GM21529 (cell line): Measurements from ENCODE around the gene LDLRAD2.
"Not testable (repeated sequence)": the region's sequence is repeated elsewhere in the genome, so short reads cannot be mapped to it uniquely, and the experiment has no call there.

Source experiments
- ATAC-seq: cut with Tn5 transposase; IDR thresholded peaks from one replicate; pipeline ENCODE4 v1.9.1; 2021; ENCODE audit not compliant: unreplicated experiment

LDLRAD2 gene

GRCh38 chr1:21823980-21824702 lies 12.1 kb downstream of the LDLRAD2 start:
- ATAC-seq, result no peak

DNA sequence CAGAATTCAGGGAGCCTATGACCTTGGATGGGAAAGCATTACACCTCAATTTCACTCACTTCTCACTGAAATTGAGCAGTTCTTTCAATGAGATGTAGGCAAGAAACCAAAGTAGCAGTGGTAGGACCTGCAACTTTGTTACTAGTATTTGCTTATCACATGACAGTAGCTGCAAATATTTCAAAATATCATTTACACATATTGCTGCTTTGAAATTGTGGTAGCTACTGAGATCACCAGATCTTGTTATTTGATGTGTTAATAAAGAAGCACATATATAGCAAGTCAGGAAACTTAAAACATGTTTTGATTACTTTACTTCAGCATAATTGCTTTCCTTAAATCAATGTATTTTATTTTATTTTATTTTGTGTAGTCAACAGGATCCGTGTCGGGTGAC lies 12.9 kb downstream of the LDLRAD2 start:
- ATAC-seq, result no peak

DNA sequence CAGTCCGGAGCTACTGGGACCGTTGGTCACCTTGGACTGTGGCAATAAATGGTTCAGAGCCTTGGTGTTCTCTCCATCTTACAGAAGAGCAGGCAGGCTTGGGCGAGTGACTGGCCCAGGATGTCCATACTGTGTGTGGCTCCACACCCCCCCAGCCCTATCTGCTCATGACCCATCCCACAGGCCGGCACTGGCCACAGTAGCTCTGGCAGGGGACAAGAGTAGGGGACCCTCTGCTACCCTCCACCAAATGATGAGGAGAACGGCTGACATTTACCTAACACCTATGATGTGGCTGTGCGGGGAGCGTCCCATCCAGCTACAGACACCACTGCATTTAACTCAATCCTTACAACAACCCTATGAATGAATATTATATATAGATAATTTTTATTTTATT lies 13.3 kb downstream of the LDLRAD2 start:
- ATAC-seq, result no peak

GRCh38 chr1:21826694-21827093 lies 14.6 kb downstream of the LDLRAD2 start:
- not testable (repeated sequence) for ATAC-seq

DNA sequence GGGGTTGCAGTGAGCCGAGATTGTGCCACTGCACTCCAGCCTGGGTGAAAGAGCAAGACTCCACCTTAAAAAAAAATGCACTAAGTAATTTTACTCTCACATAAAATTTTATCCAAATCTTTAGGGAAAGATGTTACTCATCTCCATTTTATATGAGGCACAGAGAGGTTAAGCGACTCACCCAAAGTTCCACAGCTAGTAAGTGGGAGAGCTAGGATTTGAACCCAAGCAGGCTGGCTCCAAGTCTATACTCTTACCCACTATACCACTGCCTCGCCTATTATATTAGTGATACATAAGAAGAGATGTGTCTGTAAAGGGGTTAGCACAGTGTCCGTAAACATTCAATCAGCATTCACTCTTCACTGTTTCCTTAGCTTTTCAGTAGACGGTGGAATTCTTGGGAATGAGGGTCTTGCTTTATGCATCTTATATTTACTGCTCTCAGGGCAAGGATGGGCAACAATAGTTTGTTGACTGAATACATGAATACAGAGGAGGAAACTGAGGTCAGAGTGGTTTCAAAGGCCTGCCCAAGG lies 15.1 kb downstream of the LDLRAD2 start:
- no peak for ATAC-seq

- no peak for ATAC-seq
Measured at GRCh38 chr1:21828075-21828474, 16.0 kb downstream of the LDLRAD2 start.

DNA sequence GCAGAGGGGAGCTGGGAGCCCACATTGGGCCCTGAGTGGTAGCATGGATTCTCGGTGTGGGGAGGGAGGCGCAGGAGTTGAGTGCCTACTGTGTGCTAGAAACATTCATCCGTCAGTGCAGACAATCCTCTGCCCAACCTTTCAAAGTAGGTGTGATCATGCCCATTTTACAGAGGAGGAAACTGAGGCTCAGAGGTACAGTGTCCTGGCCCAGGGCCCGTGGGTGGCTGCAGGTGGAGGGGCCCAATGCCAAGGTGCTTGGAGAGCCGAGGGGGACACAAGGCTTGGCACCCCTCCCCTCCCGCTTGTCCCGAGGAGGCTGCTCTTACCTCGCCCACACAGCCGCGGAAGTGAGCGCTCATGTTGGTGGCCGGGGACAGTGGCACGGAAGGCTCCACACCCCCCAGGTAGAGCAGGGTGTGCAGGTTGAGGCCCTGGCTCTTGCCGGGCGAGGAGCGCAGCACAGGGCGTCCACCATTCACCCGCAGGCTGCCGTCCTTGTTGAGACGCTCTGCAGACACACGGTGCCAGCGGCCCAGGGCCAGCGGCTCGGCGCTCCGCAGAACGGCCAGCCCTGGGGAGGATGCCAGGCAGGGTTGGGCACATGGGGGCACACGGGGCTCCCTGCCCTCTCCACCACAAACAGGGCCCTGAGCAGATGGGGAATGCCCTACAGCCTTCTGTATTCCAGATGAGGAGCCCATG lies 16.6 kb downstream of the LDLRAD2 start:
- ATAC-seq, result no peak

- ATAC-seq, result no peak
Measured at GRCh38 chr1:21829294-21829693, 17.2 kb downstream of the LDLRAD2 start.

DNA sequence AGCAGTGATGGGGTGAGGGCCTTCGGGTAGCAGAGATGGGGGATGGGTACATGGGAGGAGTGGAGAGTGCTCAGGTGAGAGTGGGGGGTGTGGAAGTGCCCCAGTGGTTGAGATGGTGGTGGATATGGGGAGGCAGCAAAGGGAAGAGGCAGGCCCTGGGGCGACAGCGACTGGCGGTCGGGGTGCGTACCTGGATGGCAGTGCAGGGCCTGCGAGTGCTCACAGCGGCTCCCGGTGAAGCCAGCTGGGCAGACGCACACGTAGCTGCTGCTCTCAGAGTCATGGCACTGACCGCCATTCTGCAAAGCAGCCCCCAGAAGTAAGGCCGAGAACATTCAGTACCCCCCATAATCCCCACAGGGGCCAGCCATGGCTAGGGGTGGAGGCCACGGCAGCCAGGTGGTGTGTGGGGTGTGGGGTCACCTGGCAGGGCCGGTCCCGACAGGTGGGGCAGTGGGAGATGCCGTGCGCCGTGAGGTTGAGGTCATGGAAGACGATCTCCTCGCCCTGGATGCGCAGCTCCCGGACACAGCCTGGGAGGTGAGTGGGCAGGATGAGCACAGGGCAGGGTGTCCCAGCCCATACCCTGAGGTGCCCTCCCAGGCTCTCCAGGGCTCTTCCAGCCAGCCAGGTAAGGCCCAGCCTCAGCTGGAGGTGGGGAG lies 18.9 kb downstream of the LDLRAD2 start:
- ATAC-seq, result no peak

DNA sequence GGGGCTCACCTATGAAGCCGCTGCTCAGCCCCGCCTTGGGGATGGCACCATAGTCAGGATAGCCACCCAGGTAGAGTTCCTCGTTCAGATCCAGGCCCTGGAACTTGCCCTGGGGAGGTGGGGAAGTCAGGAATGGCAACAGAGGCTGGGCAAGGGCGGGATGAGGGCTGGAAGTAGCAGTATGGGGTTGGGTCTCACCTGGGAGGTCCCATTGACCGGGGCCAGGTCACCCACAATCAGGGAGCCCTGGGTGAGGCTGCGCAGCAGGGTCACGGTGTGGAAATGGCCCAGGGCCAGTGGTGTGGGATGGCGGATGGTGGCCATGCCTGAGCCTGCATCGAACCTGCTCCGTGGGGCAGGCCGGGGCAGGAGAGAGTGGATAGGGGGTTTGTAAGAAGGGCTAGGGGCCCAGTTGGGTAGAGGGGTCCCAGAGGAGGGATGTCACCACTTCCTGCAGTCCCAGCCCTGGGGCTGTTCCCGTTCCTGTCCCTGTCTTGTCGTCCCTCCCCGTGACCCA lies 19.4 kb downstream of the LDLRAD2 start:
- no peak for ATAC-seq

GRCh38 chr1:21833392-21833976 lies 21.4 kb downstream of the LDLRAD2 start:
- no peak for ATAC-seq

GRCh38 chr1:21834094-21834493 lies 22.0 kb downstream of the LDLRAD2 start:
- ATAC-seq, result no peak

DNA sequence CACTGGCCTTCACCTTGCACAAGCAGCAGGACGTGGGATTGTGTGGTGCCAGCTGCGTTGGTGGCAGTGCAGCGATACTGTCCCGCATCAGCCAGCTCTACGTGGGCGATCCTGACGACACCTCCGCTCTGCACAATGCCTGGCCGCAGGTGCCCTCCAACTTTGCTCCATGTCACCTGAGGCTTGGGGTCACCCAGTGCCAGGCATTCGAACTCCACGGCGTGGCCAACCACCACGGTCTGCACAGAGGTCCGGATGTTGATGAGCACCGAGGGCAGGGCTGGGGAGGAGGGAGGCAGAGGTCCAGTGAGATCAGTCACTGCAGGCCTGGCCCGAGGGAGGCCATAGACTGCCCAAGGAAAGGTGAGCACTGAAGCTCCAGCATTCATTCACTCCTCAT lies 22.6 kb downstream of the LDLRAD2 start:
- no peak for ATAC-seq

GRCh38 chr1:21836010-21836409 lies 23.9 kb downstream of the LDLRAD2 start:
- ATAC-seq, result no peak

GRCh38 chr1:21836729-21837128 lies 24.7 kb downstream of the LDLRAD2 start:
- no peak for ATAC-seq

GRCh38 chr1:21837476-21837875 lies 25.4 kb downstream of the LDLRAD2 start:
- ATAC-seq, result no peak

DNA sequence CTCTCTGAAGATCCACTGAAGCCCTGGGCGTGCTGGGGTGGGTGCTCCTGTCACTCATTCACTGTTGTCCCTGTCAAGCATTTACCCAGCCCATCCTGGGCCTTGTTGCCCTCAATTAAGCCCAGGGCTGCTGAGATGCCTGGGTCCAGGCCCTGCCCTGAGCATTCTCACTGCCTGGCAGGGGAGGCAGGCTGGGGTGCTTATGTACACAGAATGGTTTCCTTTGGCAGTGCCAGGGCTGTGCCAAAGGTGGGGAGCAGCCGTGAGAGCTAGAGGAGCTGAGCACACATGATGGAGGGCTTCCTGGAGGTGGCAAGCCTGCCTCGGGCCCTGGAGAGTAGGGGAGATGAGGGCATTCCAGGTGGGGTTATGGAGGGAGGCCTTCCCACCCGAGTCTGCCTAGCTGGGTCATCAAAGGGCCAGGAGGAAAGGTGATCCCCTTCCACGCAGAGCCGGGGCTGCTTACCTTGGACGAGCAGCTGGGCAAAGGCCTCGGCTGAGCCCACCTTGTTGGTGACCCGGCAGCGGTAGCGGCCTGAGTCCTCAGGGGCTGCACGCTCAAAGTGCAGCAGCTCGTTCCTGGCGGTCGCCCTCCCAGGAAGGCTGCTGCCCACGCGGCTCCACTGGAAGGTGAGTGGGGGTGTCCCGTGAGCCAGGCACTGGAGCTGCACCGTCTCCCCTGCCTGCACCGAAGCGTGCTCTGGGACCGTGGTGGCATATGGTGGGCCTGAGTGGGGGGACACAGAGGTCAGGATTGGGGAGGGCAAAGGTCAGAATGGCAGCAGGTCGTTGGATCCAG lies 26.5 kb downstream of the LDLRAD2 start:
- no peak for ATAC-seq

GRCh38 chr1:21839337-21840037 lies 27.4 kb downstream of the LDLRAD2 start:
- ATAC-seq, result no peak

DNA sequence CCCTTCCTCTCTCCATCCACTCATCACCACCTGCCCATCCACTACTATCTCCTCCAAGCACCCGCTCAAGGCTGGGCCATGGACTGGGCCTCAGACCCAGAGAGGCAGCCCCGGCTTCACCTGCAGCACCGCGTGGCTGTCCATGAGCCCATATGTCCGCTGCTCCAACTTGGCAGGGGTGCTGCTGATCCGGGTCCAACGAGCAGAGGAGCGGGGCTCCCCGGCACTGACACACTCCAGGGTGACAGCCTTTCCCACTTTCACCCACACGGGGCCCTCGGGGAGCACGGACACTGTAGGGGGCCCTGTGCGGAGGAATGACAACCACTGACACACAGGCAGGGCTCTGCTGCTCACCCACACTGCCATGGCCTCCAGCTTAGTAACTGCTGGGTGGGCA lies 28.9 kb downstream of the LDLRAD2 start:
- no peak for ATAC-seq
